AG20443 (cell line): ENCODE measurements around the gene KLHDC9.
"Not testable (repeated sequence)": the region's sequence is repeated elsewhere in the genome, so short reads cannot be mapped to it uniquely, and the experiment has no call there.

Source experiments
- DNase-seq: peaks from one replicate; pipeline ENCODE4 v3.0.0; 2012; ENCODE audit warnings: low spot score, mixed read lengths

The KLHDC9 gene

GRCh38 chr1:161098210-161099068 lies at the start of gene KLHDC9:
Gene KLHDC9, plus strand, starts transcription at chr1:161098361. Its CDS starts 175 bp downstream, at chr1:161098536.
- peak; percentile 85 for DNase-seq

- no peak for DNase-seq
These were observed 49.0 kb upstream of the KLHDC9 start for GRCh38 chr1:161048949-161049722.

DNA sequence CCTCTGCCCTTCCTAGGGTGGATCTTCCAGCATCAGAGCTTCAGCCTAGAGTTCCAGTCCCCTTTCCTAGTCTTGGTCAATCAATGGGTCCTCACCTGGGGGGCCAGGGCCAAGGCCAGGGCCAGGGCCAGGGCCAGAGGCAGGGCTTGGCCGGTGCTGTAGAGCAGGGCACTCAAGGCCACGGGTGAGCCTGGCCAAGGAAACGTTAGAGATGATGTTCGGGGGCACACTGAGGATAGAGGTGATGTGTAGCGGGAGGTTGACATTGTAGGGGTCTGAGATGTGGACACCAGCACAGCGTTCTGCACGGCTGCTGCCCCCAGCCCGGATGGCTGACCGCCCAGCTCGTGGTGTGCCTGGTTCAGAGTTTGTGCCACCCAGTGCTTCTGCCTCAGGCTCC lies 46.9 kb upstream of the KLHDC9 start:
- DNase-seq: no peak

DNA sequence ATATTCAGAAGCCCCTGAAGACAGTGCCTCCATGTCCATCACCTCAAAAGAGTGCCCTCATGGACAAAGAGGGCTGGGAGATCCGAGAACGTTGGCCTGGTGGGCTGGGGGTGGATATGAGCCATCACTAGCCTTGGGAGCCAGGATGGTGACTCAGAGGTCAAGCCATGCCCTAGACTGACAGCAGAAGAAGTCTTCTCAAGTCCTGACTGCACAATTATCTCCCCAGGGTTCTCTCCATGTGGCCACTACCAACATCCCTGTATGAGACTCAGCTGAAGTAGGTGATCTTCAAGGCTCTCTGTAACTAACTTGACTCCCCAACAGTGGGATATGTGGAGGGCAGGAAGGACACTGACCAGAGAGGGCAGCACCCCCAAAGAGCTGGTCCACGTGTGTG lies 45.3 kb upstream of the KLHDC9 start:
- no peak for DNase-seq

- no peak for DNase-seq
These were observed 43.9 kb upstream of the KLHDC9 start for GRCh38 chr1:161054232-161054631.

GRCh38 chr1:161054805-161055204 lies 43.4 kb upstream of the KLHDC9 start:
- no peak for DNase-seq

DNA sequence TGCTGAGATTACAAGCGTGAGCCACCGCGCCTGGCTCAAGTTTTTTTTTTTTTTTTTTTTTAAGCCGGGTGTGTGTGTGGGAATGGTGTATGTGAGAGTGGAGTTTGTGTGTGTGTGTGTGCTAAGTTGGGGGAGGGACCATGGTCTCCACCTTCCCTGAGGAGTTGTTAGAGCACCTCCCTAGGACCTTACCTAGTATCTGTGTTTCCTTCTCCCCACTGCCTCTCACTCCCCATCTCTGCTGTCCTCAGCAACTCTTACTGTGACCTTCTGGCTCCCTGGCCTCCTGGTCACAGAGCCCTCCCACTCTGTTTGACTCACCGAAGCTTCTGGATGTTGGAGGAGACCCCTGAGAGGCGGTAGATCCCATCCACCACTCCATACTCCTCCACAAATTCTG lies 38.9 kb upstream of the KLHDC9 start:
- no peak for DNase-seq

DNA sequence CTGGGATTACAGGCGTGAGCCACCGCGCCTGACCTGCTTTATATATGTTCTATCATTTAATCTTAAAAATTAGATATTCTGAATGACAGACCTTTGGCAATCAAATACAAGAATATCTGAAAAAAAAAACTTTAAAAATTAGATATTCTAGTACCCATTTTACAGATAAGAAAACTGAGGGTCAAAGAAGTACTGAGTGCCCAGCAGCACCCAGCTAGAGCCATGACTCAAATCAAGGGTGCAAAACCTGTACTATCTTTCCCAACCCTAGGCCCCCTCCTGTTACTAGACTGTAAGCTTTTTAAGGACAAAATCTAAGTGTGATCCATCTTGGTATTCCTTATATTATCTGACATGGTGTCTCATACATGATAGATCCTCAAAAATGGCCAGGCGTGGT lies 36.7 kb upstream of the KLHDC9 start:
- DNase-seq: no peak

- not testable (repeated sequence) for DNase-seq
These were observed 34.2 kb upstream of the KLHDC9 start for GRCh38 chr1:161063936-161064335.

DNA sequence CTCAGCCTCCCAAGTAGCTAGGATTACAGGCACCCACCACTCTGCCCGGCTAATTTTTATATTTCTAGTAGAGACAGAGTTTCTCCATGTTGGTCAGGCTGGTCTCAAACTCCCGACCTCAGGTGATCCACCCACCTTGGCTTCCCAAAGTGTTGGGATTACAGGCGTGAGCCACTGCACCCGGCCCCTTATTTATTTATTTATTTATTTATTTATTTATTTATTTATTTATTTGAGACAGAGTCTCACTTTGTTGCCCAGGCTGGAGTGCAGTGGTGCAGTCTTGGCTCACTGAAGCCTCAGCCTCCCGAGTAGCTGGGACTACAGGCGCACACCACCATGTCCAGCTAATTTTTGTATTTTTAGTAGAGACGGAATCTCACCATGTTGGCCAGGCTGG lies 32.5 kb upstream of the KLHDC9 start:
- DNase-seq: not testable (repeated sequence)

DNA sequence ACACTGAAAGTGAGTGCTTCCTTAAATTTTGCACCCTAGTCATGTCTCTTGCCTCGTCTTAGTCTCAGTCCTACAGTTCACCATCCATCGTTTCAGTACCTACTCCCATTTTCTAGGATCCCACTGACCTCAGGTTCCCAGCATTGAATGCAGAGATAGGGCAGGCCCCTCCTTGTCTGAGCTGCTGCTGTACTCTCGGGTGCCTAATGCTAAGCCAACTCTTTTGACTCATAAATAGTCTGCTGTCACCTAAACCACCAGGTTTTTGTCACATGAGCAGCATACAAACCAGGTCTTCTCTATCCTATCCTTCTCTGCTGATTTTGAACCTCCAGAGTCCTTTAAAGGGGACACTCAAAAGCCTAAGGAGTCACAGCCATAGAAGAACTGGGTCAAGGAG lies 31.5 kb upstream of the KLHDC9 start:
- DNase-seq: no peak

DNA sequence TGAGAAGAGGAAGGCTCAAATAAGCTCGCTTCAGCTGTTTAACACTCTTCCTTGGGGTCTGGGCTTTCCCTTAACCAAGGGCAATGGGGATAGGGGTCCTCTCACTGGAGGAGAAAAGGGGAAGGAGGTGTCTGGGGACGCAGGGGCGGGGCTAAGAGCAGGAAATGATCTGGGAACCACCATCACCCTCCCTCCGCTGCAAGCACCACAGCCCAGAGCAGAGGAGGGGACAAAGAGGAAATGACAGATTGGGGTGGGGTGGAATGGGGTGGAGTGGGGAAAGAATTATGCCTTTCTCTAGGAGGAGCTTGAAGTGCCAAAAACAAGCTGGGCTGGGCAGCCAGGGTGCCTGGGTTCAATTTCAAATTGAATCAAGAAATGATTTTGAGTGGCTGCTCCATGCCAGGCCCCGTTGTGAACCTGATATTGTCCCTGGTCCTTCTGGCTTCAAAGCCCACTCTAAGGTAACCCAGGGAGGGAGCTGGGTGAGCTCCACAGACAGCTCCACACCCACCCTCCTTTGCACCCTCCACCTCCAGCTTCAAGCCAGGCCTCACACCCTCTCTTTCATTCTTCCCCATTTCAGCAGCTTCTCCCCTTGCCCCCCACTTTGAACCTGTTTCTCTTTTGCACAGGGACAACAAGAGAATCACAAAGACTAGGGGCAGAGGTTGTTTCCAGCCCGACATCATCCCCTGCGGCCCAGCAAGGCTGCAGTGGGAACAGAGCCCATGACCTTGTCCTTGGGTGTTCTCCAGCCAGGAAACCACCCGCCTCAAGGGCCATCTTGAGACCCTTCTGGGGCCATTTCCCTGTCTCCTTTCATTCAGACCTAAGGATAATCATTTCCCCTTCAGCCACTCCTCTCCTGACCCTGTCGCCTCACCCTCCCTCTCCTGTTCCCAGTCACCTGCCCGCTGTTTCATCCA lies 29.6 kb upstream of the KLHDC9 start:
- peak; percentile 57 for DNase-seq

- no peak for DNase-seq
These were observed 28.9 kb upstream of the KLHDC9 start for GRCh38 chr1:161069241-161069640.

DNA sequence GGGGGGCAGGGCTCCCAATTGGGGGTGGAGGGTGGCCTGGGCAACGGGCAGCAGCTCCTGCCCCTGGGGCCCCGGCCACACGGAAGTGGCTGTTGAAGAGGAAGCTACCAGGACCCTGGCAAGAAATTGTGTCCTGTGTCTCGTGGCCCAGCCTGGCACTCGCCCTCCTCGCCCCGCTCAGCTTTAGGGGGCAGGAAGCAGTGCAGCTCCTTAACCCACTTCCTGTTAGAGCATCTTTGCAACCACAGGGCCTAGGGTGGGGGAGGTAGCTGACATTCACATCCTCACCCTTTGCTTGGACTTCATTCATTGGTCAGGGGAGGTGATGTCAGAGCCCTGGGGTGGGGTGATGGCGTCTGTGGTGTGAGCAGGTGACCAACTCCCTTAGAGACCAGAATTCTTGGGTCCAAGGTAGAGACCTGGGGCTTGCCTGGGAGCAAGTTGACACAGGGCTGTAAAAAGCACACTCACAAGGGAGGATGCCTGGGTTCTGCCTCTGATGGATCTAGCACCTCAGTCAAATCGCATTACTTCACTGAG lies 28.4 kb upstream of the KLHDC9 start, which contains the start of gene ARHGAP30:
ARHGAP30 (minus strand) TSS at position 161 of the 540 bp plus-strand sequence. CDS start 267 bp downstream, outside the sequence.
- DNase-seq: no peak

- no peak for DNase-seq
These were observed 27.4 kb upstream of the KLHDC9 start for GRCh38 chr1:161070761-161071160.

GRCh38 chr1:161071886-161072371 lies 26.2 kb upstream of the KLHDC9 start:
- peak; percentile 81 for DNase-seq

- DNase-seq: no peak
These were observed 25.3 kb upstream of the KLHDC9 start for GRCh38 chr1:161072751-161073449.

DNA sequence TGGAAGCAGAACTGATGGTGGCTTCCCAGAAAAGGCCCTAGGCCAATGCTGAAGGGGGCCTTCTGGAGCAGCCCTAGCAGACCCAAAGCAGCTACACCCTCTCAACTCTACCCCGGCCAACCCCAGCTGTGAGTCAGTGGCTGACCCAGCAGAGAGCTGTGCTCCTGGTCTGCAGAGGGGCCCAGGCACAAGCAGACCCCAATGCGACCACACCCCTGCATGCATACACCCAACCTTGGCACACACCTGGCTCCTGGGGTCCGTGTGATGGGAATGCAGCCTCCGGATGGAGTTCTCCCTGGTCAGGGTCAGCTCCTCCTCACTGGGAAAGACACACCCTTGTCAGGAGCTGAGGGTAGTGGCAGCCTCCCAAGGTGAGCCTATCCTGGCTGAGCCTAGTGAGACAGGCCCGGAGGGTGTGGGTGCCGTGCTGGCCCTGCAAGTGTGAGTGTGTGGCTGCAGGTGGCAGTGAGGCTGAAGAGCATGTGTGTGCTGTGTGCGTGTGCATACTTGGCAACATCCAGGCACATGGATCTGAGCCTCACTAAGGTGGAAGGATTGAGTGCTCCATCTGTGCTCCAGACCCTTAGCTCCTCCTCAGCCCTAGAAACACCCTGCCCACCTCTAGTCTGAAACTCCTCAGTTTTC lies 24.6 kb upstream of the KLHDC9 start:
- DNase-seq: no peak

DNA sequence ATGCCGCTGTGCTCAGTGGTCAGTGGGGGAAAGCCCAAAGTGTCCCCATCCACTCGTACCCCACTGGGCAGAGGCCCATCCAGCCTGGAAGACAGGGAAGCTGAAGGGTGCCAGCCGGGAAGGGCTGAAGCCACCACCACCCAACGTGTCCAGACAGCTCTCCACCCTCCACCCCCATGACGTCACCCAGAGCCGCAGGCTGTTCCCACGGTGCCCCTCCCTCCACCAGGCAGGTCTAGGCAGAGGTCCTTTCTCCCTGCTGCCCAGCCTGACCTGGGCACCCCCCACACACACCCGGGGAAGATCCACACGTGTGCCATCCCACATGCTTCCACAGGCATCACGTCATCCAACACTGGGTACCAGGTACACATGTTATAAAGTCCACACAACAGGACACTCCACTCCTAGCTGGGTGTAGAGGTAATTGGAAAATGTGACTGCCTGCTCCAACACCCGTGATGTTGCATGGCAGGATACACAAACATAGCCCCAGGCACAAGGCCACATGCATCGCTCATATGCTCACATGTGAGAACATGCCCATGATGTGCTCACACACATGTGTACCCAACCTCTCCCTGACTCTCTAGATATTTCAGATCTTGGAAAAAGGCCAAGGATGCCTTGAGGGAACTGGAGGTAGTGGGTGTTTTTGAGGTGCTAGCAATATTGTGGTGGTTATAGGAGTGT lies 23.3 kb upstream of the KLHDC9 start:
- no peak for DNase-seq

DNA sequence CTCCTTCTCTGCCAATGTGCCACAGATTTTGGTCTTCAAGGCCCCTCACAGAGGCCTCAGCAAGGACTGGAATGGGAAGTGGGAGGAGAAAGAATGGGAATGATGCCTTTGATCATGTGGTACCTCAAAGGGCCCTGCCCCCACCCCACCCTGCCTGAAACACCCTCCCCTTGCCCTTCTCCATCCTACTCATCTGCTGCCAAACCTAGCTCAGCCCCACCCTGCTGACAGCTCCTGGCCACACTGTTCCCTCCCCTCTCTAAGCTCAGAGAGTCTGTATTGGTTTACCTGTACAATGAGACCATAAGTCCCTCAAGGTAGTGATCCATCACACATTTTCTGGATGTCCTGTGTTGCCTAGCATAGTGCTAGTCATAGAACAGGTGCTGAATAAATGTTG lies 21.8 kb upstream of the KLHDC9 start:
- no peak for DNase-seq
